Peyer's patch (tissue), 4 donors: ENCODE data around the gene MSN. TPM values are rescaled to one million over a fixed set of nuclear protein-coding genes. Genes with fewer than 3 reads are reported as not detected.

ENCODE experiments used
- DNase-seq, 3 donors: peaks; one replicate each; pipeline ENCODE4 v3.0.0-alpha.2; 2017 to 2019
- H3K27ac ChIP-seq, 4 donors: fragments of 200-600 bp; sonication (generic); one replicate each; pipeline ENCODE4 v1.5.1; 2016 to 2019
- H3K27me3 ChIP-seq, 2 donors: fragments of 200-600 bp; sonication (generic); one replicate each; pipeline ENCODE4 v1.5.1; 2019
- H3K36me3 ChIP-seq, 3 donors: fragments of 200-600 bp; sonication (generic); one replicate each; pipeline ENCODE4 v1.5.1; 2016 to 2019
- H3K4me1 ChIP-seq, 4 donors: fragments of 200-600 bp; sonication (generic); one replicate each; pipeline ENCODE4 v1.5.1; 2016 to 2019
- H3K4me3 ChIP-seq, 4 donors: fragments of 200-600 bp; sonication (generic); 1 replicate in 3 of 4; 2 replicates in 1 of 4; pipeline ENCODE4 v1.5.1; 2016 to 2019; ENCODE audit warnings: mild to moderate bottlenecking in 1 of 4
- H3K9me3 ChIP-seq, 4 donors: fragments of 200-600 bp; sonication (generic); one replicate each; pipeline ENCODE4 v1.5.1; 2016 to 2019; ENCODE audit warnings: mild to moderate bottlenecking in 1 of 4
- CTCF ChIP-seq, 6 experiments: fragments of 450-650 bp in 4 of 6; fragments of 200-600 bp in 2 of 6; sonication (generic) in 1 of 6; IDR thresholded peaks; one replicate each; pipeline ENCODE4 v1.5.1; 2017 to 2019; ENCODE audit warnings: antibody characterized with exemption in 6 of 6, mild to moderate bottlenecking in 3 of 6, moderate library complexity in 1 of 6
- POLR2A ChIP-seq, 2 donors: fragments of 450-650 bp; IDR thresholded peaks; one replicate each; pipeline ENCODE4 v1.5.1; 2017; ENCODE audit warnings: antibody characterized with exemption in 2 of 2, mild to moderate bottlenecking in 2 of 2, moderate library complexity in 2 of 2
- total RNA-seq, 4 donors: library from RNA; depleted of rRNA; stranded (reverse); fragments of >200 nt; gene quantifications; one replicate each; pipeline ENCODE4 v1.1.0, GENCODE V29; 2016

The MSN gene
- total RNA-seq, 4 donors from 2014 or later, result 22.4 to 126 (median 33.4) TPM

- H3K9me3 ChIP-seq, result no peaks in the 10 kb centered on the region
- peak overlapping the region; percentile 14 to 61 (median 59) for H3K27ac ChIP-seq
- no peaks in the 10 kb centered on the region for H3K36me3 ChIP-seq
- H3K4me3 ChIP-seq, result no peak overlapping the region
- TF ChIP-seq CTCF (IDR thresholded peaks at IDR 0.05) (no peak), POLR2A (IDR thresholded peaks at IDR 0.05) (no peak)
- H3K27me3 ChIP-seq, result no peaks in the 10 kb centered on the region
- peak in 1 of 3 donors; percentile 61 for DNase-seq
- peaks cover 0 to 8% (median 2%) of the 10 kb centered on the region in 4 donors for H3K4me1 ChIP-seq
These were observed 38.8 kb downstream of the MSN start for GRCh38 chrX:65706041-65706828.

GRCh38 chrX:65707151-65707550 is 39.7 kb downstream of the MSN start:
- Histone ChIP-seq H3K36me3 (no peaks in the 10 kb centered on the region), H3K4me3 (no peak overlapping the region), H3K4me1 (peaks cover 0 to 8% (median 2%) of the 10 kb centered on the region in 4 donors), H3K27ac (peak overlapping the region; percentile 14 to 61 (median 59)), H3K9me3 (no peaks in the 10 kb centered on the region), H3K27me3 (no peaks in the 10 kb centered on the region)
- DNase-seq, result no peak
- TF ChIP-seq CTCF (IDR thresholded peaks at IDR 0.05), result no peak
- no peak for TF ChIP-seq POLR2A (IDR thresholded peaks at IDR 0.05)

DNA sequence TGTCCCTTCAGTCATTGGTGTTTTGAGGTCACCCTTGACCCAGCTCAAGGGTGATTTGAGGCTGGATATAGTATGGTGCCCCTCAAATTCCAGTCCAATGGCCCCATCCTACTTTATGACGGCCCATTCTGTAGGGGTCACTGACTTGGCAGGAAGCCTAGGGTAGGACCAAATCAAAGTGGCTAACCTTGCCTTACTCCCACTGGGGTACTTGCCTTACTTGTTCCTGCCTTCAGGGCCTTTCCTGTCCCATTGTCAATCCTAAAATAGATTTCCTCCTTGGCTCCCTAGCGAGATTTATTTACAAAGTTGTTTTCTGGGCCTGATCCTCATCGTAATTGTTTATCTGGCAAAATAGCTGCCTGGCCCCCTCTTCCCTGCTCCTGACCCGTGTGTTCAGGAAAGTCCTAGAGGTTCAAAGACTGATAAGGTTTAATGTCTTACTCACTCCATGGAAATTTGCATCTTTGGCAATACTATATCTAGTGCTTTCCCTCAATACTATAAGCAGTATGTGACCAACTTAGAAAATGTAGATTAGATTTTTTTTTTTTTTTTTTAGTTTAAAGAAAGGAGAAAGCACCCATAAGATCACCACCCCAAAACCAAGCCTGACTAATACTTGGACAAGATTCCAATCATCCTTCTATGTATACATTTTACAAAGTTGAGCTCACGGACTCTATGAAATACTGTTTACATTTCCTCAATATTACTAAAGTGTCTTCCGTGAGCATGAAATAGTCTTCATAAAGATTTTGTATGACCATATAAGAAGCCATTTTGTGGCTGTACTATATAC is 44.8 kb downstream of the MSN start:
- Histone ChIP-seq H3K4me1 (no peaks in the 10 kb centered on the region), H3K9me3 (no peaks in the 10 kb centered on the region), H3K27ac (no peak overlapping the region), H3K36me3 (no peaks in the 10 kb centered on the region), H3K4me3 (no peak overlapping the region), H3K27me3 (no peaks in the 10 kb centered on the region)
- TF ChIP-seq CTCF (IDR thresholded peaks at IDR 0.05), result no peak
- no peak for DNase-seq

DNA sequence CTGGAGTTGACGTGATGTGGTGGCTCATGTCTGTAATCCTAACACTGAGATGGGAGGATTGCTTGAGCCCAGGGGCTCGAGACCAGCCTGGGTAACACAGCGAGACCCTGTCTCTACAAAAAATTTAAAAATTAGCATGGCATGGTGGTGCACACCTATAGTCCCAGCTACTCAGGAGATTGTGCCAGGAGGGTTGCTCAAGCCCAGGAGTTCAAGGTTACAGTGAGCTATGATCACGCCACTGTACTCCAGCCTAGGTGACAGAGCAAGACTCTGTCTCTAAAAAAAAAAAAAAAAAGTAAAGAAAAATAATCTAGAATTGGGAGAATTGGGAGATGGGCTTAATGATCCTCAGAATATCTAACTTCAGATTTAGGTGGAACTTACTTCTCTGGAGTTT is 51.1 kb downstream of the MSN start:
- H3K27ac ChIP-seq, result no peak overlapping the region
- H3K36me3 ChIP-seq, result no peaks in the 10 kb centered on the region
- H3K4me1 ChIP-seq, result no peaks in the 10 kb centered on the region
- H3K9me3 ChIP-seq, result no peaks in the 10 kb centered on the region
- no peak for TF ChIP-seq POLR2A (IDR thresholded peaks at IDR 0.05)
- TF ChIP-seq CTCF (IDR thresholded peaks at IDR 0.05), result no peak
- DNase-seq, result no peak
- no peaks in the 10 kb centered on the region for H3K27me3 ChIP-seq
- no peak overlapping the region for H3K4me3 ChIP-seq

GRCh38 chrX:65720381-65720964 is 53.0 kb downstream of the MSN start:
- no peak for DNase-seq
- Histone ChIP-seq H3K4me1 (no peaks in the 10 kb centered on the region), H3K4me3 (no peak overlapping the region), H3K9me3 (no peaks in the 10 kb centered on the region), H3K27ac (peak overlapping the region in 1 of 4 donors; percentile 7), H3K27me3 (no peaks in the 10 kb centered on the region), H3K36me3 (no peaks in the 10 kb centered on the region)
- TF ChIP-seq CTCF (IDR thresholded peaks at IDR 0.05) (no peak), POLR2A (IDR thresholded peaks at IDR 0.05) (no peak)
